IMR-90 (cell line): ENCODE measurements around the gene KCTD13. TPM values are rescaled to one million over a fixed set of nuclear protein-coding genes. Genes with fewer than 3 reads are reported as not detected.

ENCODE experiments used
- ATAC-seq: fragments of 200-7000 bp; cut with Tn5 transposase; 2 replicates; pipeline ENCODE4 v1.9.1; 2020; ENCODE audit warnings: low read depth, mild to moderate bottlenecking, moderate library complexity
- BruUV-seq: library from RNA; stranded (reverse); fragments of 400-500 nt; replicated peaks from 2 replicates; lab custom pipeline; 2021; lab: Mats Ljungman, UMichigan
- CTCF ChIA-PET: fragments of 300-600 bp; formaldehyde crosslinking; extraction: SDS; loops from one replicate; lab custom pipeline; 2021; ENCODE audit warnings: antibody characterized with exemption; lab: Yijun Ruan, JAX
- POLR2A ChIA-PET: fragments of 300-600 bp; sonication (Branson Sonifier 250); formaldehyde crosslinking; loops from one replicate; lab custom pipeline; 2022; ENCODE audit warnings: antibody characterized with exemption; ENCODE audit not compliant: unreplicated experiment; lab: Charles Lee
- DNase-seq: peaks from one replicate; pipeline ENCODE4 v3.0.0; 2013
- H2AFZ ChIP-seq: replicated peaks from 2 replicates; pipeline ENCODE3; 2013; ENCODE audit warnings: low read length, mild to moderate bottlenecking; ENCODE audit not compliant: poor library complexity
- H2AK5ac ChIP-seq: 2 replicates; pipeline ENCODE4 v1.6.1; 2013; ENCODE audit warnings: low read depth, low read length, inconsistent platforms
- H2AK9ac ChIP-seq: replicated peaks from 2 replicates; pipeline ENCODE3; 2013; ENCODE audit warnings: mild to moderate bottlenecking, low read depth, low read length, moderate library complexity; ENCODE audit not compliant: poor library complexity
- H2BK120ac ChIP-seq: 2 replicates; pipeline ENCODE4 v1.6.1; 2013; ENCODE audit warnings: low read depth, low read length, inconsistent platforms
- H2BK15ac ChIP-seq: 3 replicates; pipeline ENCODE4 v1.6.1; 2013; ENCODE audit warnings: low read depth, low read length, inconsistent platforms
- H2BK20ac ChIP-seq: 2 replicates; pipeline ENCODE4 v1.6.1; 2013; ENCODE audit warnings: low read depth, mild to moderate bottlenecking, inconsistent platforms, low read length, moderate library complexity
- H2BK5ac ChIP-seq: 2 replicates; pipeline ENCODE4 v1.6.1; 2013; ENCODE audit warnings: mild to moderate bottlenecking, low read depth, low read length, inconsistent platforms; ENCODE audit not compliant: poor library complexity, severe bottlenecking
- H3K14ac ChIP-seq: replicated peaks from 2 replicates; pipeline ENCODE4 v1.6.1; 2013; ENCODE audit warnings: low read depth, low read length, inconsistent platforms
- H3K18ac ChIP-seq: 2 replicates; pipeline ENCODE4 v1.6.1; 2013; ENCODE audit warnings: low read depth, low read length, control low read depth
- H3K23ac ChIP-seq: 2 replicates; pipeline ENCODE4 v1.6.1; 2013; ENCODE audit warnings: low read depth, low read length, inconsistent platforms
- H3K27ac ChIP-seq: 2 replicates; pipeline ENCODE4 v1.5.1; 2013; ENCODE audit warnings: mild to moderate bottlenecking, control low read depth, low read length; ENCODE audit not compliant: insufficient read depth
- H3K27me3 ChIP-seq: 2 replicates; pipeline ENCODE4 v1.6.1; 2013; ENCODE audit warnings: low read length; ENCODE audit not compliant: control insufficient read depth, insufficient read depth
- H3K36me3 ChIP-seq: 2 replicates; pipeline ENCODE4 v1.6.1; 2013; ENCODE audit warnings: low read length, mixed read lengths; ENCODE audit not compliant: control insufficient read depth, insufficient read depth
- H3K4ac ChIP-seq: 2 replicates; pipeline ENCODE4 v1.6.1; 2013; ENCODE audit warnings: low read depth, low read length, inconsistent platforms
- H3K4me1 ChIP-seq: 2 replicates; pipeline ENCODE4 v1.6.1; 2013; ENCODE audit warnings: low read length, mixed read lengths; ENCODE audit not compliant: control insufficient read depth, insufficient read depth
- H3K4me2 ChIP-seq: 2 replicates; pipeline ENCODE4 v1.6.1; 2013; ENCODE audit warnings: low read depth, mild to moderate bottlenecking, control low read depth, low read length, moderate library complexity
- H3K4me3 ChIP-seq: 2 replicates; pipeline ENCODE4 v1.5.1; 2013; ENCODE audit warnings: low read depth, mild to moderate bottlenecking, control low read depth, low read length, moderate library complexity; ENCODE audit not compliant: insufficient read depth
- H3K56ac ChIP-seq: 2 replicates; pipeline ENCODE4 v1.6.1; 2013; ENCODE audit warnings: low read length, inconsistent platforms; ENCODE audit not compliant: insufficient read depth; ENCODE audit errors: extremely low read depth
- H3K79me1 ChIP-seq, 2 experiments: 2 replicates each; pipeline ENCODE4 v1.6.1; 2013; ENCODE audit warnings: low read length in 2 of 2, inconsistent platforms in 1 of 2, low read depth in 1 of 2
- H3K9ac ChIP-seq: 2 replicates; pipeline ENCODE4 v1.6.1; 2013; ENCODE audit warnings: low read depth, low read length, control low read depth
- H3K9me1 ChIP-seq: 2 replicates; pipeline ENCODE4 v1.6.1; 2013; ENCODE audit warnings: low read length, inconsistent platforms; ENCODE audit not compliant: insufficient read depth
- H3K9me3 ChIP-seq: 2 replicates; pipeline ENCODE4 v1.6.1; 2013; ENCODE audit warnings: low read length; ENCODE audit not compliant: control insufficient read depth, insufficient read depth
- H4K20me1 ChIP-seq: 2 replicates; pipeline ENCODE4 v1.6.1; 2013; ENCODE audit warnings: low read length, inconsistent platforms; ENCODE audit not compliant: insufficient read depth
- H4K5ac ChIP-seq: 2 replicates; pipeline ENCODE4 v1.6.1; 2013; ENCODE audit warnings: mild to moderate bottlenecking, low read depth, low read length, control low read depth
- H4K8ac ChIP-seq, 2 experiments: 2 replicates each; pipeline ENCODE4 v1.6.1; 2013; ENCODE audit warnings: low read depth in 2 of 2, low read length in 2 of 2, control low read depth in 1 of 2, inconsistent platforms in 1 of 2
- H4K91ac ChIP-seq: 2 replicates; pipeline ENCODE4 v1.6.1; 2013; ENCODE audit warnings: low read depth, low read length, inconsistent platforms; ENCODE audit not compliant: insufficient read depth
- CHD1 ChIP-seq: IDR thresholded peaks from 2 replicates; pipeline ENCODE4 v1.6.1; 2012; ENCODE audit warnings: low read depth, low read length, improper control_type of control experiment
- FOS ChIP-seq: fragments of 150-350 bp; IDR thresholded peaks from 2 replicates; pipeline ENCODE4 v1.6.1; 2016; ENCODE audit warnings: low read depth, low read length
- MAFK ChIP-seq: IDR thresholded peaks from 2 replicates; pipeline ENCODE4 v1.6.1; 2012; ENCODE audit warnings: low read depth, low read length, improper control_type of control experiment
- MXI1 ChIP-seq: IDR thresholded peaks from 2 replicates; pipeline ENCODE4 v1.6.1; 2012; ENCODE audit warnings: low read depth, mild to moderate bottlenecking, low read length, moderate library complexity, borderline replicate concordance
- NFE2L2 ChIP-seq: fragments of 150-350 bp; IDR thresholded peaks from 2 replicates; pipeline ENCODE4 v1.6.1; 2016; ENCODE audit warnings: low read depth, mild to moderate bottlenecking, low read length
- POLR2A ChIP-seq: IDR thresholded peaks from 2 replicates; pipeline ENCODE4 v1.6.1; 2012; ENCODE audit warnings: mild to moderate bottlenecking, low read depth, low read length
- RAD21 ChIP-seq: IDR thresholded peaks from 2 replicates; pipeline ENCODE4 v1.6.1; 2012; ENCODE audit warnings: low read length, improper control_type of control experiment
- SMC3 ChIP-seq: fragments of 150-350 bp; IDR thresholded peaks from 2 replicates; pipeline ENCODE4 v1.6.1; 2016; ENCODE audit warnings: low read depth, mild to moderate bottlenecking, antibody characterized with exemption, low read length, moderate library complexity
- USF2 ChIP-seq: fragments of 150-350 bp; IDR thresholded peaks from 2 replicates; pipeline ENCODE4 v1.6.1; 2017; ENCODE audit warnings: mild to moderate bottlenecking, antibody characterized with exemption, low read length, low read depth
- WGBS, 2 experiments: methylation state at CpG; one replicate each; pipeline versions ENCODE4 v1.1.5 to v1.1.7; 2013; ENCODE audit warnings: missing lambda C conversion rate in 2 of 2; ENCODE audit not compliant: insufficient read length in 1 of 2; ENCODE audit errors: extremely low coverage in 2 of 2; 5-methylcytosine and 5-hydroxymethylcytosine counted together
- dilution Hi-C: fragments of 300-500 bp; cut with HindIII; formaldehyde crosslinking; loops from one replicate; pipeline ENCODE4 v1.14.3; 2018; ENCODE audit warnings: low sequenced_read_pairs; ENCODE audit not compliant: unreplicated experiment
- in situ Hi-C: fragments of 300-500 bp; cut with MboI; formaldehyde crosslinking; loops from 3 replicates; pipeline ENCODE4 v1.14.3; 2019; ENCODE audit warnings: low sequenced_read_pairs, inconsistent platforms, mixed read lengths
- intact Hi-C: fragments of 100-400 bp; cut with micrococcal nuclease; formaldehyde crosslinking; loops from 2 replicates; pipeline ENCODE4 v1.10.0; 2022
- polyA plus RNA-seq, 3 experiments: library from polyadenylated mRNA; depleted of rRNA; stranded (reverse); fragments of >200 nt; gene quantifications; 2 replicates each; pipeline ENCODE4 v1.2.3, GENCODE V29; 2012; ENCODE audit warnings: low replicate concordance in 1 of 3
- total RNA-seq: library from RNA; depleted of rRNA; stranded (reverse); fragments of >200 nt; gene quantifications from 2 replicates; pipeline ENCODE4 v1.2.3, GENCODE V29; 2012
- TF ChIP-seq, protein P1 (sequence below): fragments of 150-350 bp; IDR thresholded peaks from 2 replicates; pipeline ENCODE4 v1.6.1; 2016; ENCODE audit warnings: low read depth, mild to moderate bottlenecking, low read length, moderate library complexity, borderline replicate concordance

KCTD13 gene
- total and polyA plus RNA-seq, 2 of the 4 experiments (the other 2 are of a cell fraction): 4.1 to 20.7 TPM

- WGBS, 2 experiments: 93% methylated on average over 3 of the region's 20 CpGs; no CpG with 5 or more reads in 1 of the 2 experiments
- TF ChIP-seq RAD21: no peak
- no peak for TF ChIP-seq MXI1
- TF ChIP-seq USF2: no peak
- TF ChIP-seq, protein P1, sequence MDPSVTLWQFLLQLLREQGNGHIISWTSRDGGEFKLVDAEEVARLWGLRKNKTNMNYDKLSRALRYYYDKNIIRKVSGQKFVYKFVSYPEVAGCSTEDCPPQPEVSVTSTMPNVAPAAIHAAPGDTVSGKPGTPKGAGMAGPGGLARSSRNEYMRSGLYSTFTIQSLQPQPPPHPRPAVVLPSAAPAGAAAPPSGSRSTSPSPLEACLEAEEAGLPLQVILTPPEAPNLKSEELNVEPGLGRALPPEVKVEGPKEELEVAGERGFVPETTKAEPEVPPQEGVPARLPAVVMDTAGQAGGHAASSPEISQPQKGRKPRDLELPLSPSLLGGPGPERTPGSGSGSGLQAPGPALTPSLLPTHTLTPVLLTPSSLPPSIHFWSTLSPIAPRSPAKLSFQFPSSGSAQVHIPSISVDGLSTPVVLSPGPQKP: no peak
- no peak for TF ChIP-seq CHD1
- no peak for TF ChIP-seq NFE2L2
- no peak for TF ChIP-seq FOS
- no peak for TF ChIP-seq MAFK
- TF ChIP-seq POLR2A: no peak
- no peak for TF ChIP-seq SMC3
- Histone ChIP-seq H3K4me2 (no peak overlapping the region), H2AFZ (no peak overlapping the region), H4K8ac (no peak overlapping the region), H3K79me1 (peaks cover 5 to 23% of the 10 kb centered on the region in 2 experiments; a peak in 2 of 4 replicates), H3K18ac (no peak overlapping the region), H3K9ac (no peak overlapping the region), H3K56ac (no peak overlapping the region), H4K20me1 (peaks cover 6% of the 10 kb centered on the region; the same call in 1 of the 2 replicates), H3K23ac (no peak overlapping the region), H3K14ac (no peak overlapping the region), H2BK15ac (no peak overlapping the region), H2BK120ac (no peak overlapping the region), H2BK20ac (no peak overlapping the region), H4K91ac (no peak overlapping the region), H2AK9ac (no peak overlapping the region), H3K36me3 (peaks cover 17% of the 10 kb centered on the region), H3K9me1 (peaks cover 19% of the 10 kb centered on the region), H2BK5ac (no peak overlapping the region), H3K4ac (no peak overlapping the region), H4K5ac (no peak overlapping the region), H3K4me1 (no peaks in the 10 kb centered on the region; the same call in none of the 2 replicates), H3K27me3 (no peaks in the 10 kb centered on the region), H3K4me3 (no peak overlapping the region), H3K9me3 (no peaks in the 10 kb centered on the region), H3K27ac (no peak overlapping the region), H2AK5ac (no peak overlapping the region)
- ChIA-PET CTCF (no interaction called here), POLR2A (no interaction called here)
- in situ Hi-C loops (no loop called here), dilution Hi-C loops (no loop called here), intact Hi-C loops (no loop called here)
- DNase-seq: no peak
- BruUV-seq: no TSS peak
- ATAC-seq: no peak
These were observed 15.0 kb downstream of the KCTD13 start for GRCh38 chr16:29910819-29911675.
